Activated CD8-positive, alpha-beta memory T cell treated with anti-CD3 and anti-CD28 coated beads for 4 hours (primary cell): ENCODE data around the gene PRKG1.

Experiments
- DNase-seq, 2 donors: peaks; one replicate each; pipeline ENCODE4 v3.0.0-alpha.2; 2020; ENCODE audit warnings: low read depth in 2 of 2

The PRKG1 gene

DNA sequence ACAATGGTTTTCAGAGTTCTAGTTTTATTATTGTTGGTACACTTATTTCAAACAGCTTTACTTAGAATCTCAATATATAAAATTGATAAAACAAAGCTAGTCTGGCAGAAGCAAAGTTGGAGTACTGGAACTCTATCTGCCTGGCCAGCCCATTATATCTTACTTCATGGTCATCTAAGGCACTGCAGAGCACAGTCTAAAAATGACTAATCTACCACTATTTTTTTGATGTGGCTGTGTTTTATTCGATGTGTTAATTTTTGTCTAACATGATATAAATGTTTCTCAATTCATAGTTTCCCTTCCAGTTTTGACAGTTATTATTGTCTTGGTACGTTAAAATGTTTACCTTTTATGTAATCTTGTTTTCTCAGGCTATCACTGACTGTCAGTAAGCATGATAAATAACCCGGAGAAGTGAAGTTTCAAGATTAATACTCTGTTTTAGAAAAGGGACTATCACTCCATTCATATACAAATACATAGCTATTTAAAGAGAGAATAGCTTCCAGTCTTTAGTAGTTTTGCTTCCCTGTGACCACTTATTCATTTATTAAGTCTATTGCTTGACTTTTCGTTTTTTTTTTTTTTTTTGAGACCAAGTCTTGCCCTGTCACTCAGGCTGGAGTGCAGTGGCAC lies 685.7 kb downstream of the PRKG1 start:
- no peak for DNase-seq

DNA sequence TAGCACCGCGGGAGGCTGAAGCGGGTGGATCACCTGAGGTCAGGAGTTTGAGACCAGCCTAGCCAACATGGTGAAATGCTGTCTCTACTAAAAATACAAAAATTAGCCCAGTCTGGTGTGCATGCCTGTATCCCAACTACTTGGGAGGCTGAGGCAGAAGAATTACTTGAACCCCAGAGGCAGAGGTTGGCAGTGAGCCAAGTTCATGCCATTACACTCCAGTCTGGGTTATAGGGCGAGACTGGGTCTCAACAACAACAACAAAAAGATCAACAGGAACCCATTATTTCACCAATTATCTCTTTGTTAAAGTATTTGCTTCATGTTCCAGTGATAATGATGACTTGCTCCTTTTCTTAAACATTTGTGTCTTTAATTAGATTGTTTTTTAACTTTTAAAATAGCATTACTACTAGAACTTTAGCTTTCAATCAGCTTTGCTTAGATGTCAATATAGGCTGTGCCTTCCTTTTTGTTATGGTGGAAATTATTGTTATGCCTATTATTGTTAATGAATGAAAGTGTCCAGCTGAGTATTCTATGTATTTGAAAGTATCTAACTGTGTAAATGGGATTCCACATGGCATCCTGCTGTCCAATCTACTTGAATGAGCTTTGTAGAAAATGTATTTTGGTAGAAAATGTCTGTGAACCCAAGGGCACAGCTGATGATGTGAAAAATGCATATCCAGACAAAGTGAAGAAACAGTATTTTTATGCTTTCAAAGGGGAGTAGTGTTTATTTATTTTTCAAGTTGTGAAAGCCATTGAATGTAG lies 686.8 kb downstream of the PRKG1 start:
- no peak for DNase-seq

DNA sequence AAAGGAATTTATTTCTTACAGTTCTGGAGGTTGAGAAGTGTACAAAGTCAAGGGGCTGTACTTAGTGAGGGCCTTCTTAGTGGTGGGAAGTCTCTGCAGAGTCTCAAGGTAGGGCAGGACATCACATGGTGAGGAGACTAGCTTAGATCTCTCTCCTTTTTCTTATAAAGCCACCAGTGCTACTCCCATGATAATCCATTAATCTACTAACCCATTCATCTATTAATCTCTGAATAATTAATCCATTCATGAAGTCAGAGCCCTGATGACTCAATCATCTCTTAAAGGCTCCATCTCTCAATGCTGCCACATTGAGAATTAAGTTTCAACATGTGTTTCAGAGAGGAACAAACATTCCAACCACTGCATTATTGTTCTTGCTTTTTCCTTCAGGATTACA lies 689.5 kb downstream of the PRKG1 start:
- DNase-seq, result no peak

DNA sequence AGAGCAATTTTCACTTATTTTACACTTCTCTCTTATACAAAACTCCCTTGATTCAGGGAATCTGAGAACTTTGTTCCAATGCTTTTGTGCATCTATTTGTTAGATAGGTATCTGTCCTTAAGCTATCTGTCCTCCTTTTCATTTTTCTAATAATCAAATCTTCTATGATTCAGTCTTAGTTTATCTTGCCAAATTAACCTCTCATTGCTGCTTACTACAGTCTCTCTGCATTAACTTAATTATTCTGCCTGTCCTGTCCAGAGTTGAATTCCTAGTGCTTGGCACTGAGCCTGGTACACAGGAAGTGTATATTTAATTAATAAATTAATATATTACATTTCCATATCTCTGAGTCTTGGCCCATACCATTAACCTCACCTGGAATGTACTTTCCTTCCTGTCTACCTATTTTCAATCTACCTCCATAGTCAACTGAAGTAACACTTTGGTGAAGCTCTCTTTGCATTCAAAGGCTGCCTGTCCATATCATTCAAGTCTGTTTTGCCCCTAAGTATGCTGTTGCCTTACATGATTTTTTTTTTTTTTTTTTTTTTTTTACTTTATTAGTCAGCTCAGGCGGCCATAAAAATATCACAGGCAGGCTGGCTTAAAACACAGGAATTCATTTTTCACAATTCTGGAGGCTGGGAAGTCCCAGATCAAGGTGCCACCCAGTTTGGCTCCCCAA lies 691.1 kb downstream of the PRKG1 start:
- DNase-seq, result no peak

DNA sequence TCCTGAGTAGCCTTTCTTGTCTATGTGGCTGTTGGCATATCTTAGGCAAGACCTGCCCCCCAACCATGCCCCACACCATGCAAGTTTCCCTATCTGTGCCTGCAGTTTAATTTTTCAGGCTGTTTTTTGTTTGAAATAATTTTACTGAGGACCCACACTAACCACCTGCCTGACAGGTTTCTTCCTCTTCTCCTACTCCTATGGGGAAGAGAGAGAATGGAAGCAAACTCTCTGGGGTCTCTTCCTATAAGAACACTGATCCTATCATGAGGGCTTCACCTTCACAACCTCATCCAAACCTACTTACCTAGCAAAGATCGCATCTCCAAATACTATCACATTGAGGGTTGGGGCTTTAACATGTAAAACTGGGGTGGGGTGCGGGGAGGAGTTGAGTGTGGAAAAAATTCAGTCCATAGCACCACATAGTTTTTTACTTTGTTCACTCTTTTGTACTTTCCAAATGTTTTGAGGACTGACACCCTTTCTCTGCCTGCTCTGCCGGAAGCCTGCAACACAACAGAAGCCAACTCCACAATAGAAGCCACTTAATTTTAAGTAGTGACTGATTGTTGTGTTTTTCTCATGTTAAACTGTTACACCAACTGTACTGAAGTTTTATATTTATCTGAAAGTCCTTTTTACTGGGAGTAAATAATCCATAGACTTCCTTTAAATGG lies 692.3 kb downstream of the PRKG1 start:
- no peak for DNase-seq

- no peak for DNase-seq
Measured at GRCh38 chr10:51767103-51767763, 692.9 kb downstream of the PRKG1 start.

DNA sequence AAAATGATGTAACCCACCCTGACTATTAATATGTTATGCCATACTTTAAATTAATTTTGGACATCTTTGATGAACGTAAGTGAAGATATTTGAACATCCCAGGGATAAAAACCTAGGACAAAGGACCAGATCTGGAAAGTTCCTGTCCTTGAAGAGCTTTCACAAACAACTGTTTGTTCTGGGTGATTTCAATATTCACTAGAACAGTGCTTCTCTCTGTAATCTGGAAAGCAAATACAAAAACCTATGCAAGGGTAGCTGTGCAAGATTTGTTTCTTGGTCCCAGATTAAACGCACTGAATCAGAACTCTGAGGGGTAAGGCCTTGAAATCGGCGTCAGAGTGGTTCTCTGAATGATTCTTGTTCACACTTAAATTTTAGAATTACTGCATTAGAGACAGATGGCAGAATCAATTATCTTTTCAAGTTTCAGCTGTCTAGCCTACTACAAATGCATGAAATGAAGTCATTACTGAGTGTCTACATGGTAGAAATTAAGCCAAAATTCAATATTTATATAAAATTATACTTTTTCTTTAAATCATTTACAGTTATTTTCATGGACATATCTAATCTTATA lies 694.7 kb downstream of the PRKG1 start:
- no peak for DNase-seq

DNA sequence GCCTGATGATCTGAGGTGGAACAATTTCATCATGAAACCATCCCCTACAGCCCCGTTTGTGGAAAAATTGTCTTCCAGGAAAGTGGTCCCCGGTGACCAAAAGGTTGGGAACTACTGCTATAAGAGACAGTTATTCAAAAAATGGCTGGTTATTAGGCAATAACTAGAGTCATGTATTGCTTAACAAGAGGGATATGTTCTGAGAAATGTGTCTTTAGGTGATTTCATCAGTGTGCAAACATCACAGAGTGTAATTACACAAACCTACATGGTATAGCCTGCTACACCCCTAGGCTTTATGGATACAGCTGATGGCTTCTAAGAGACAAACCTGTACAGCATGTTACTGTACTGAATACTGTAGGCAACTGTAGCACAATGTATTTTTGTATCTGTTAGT lies 696.4 kb downstream of the PRKG1 start:
- DNase-seq, result no peak

DNA sequence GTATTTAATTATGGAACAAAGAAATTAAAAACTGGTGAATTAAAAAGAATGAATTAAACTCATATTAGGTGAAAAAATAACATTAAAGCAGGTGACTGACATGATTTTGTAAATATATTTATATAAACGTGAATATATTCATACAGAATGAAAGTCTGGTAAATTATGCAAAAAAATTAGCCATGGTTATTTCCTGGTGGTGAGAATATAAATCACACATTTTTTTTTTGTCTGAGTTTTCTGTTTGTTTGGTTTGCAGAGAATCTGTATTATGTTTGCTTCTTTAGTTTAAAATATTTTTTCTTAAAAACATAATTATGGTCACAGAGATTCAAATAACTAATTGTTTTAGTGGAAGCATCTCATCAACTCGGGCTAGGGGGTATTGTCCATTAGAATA lies 698.1 kb downstream of the PRKG1 start:
- DNase-seq, result no peak

DNA sequence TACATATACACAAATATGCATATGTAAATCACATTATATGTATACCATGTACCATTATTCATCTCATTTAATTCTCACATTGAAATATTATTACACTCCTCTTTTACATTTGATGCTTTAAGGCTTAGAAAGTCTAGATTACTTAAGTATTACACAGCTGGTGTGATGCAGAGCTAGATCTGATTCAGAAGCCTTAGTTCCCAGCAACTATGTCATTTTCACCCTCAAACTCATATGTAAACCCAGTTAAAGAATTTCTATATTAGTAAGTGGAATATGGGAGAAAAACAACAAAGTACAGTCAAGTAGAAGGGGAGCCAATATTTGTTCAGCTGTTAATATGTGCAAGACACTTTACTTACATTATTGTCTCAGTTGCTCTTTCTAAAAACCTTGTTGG lies 699.4 kb downstream of the PRKG1 start:
- DNase-seq, result no peak

DNA sequence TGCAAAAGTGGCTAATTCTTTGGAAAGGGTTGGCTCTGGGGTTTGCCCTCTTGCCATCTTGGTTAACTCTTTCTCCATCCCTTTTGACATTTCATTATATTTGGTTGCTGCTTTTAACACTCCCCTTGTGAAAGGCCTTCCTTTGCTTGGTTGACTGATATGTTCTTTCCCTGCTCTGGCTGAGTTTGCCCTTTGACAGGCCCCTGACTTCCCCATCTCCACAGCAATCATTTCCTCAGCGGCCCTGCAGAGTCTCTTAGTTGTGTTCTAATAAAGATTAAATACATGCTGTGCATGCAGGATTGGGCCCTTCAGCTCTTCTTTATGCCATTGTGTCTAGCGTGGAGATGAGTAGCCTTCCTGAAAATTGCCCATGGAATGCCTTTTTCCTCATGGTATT lies 709.7 kb downstream of the PRKG1 start:
- no peak for DNase-seq

GRCh38 chr10:51786016-51786683 lies 711.9 kb downstream of the PRKG1 start:
- DNase-seq, result no peak

- no peak for DNase-seq
Measured at GRCh38 chr10:51786684-51787035, 712.4 kb downstream of the PRKG1 start.

- DNase-seq, result no peak
Measured at GRCh38 chr10:51788273-51788672, 714.0 kb downstream of the PRKG1 start.

GRCh38 chr10:51789118-51789517 lies 714.8 kb downstream of the PRKG1 start:
- no peak for DNase-seq

DNA sequence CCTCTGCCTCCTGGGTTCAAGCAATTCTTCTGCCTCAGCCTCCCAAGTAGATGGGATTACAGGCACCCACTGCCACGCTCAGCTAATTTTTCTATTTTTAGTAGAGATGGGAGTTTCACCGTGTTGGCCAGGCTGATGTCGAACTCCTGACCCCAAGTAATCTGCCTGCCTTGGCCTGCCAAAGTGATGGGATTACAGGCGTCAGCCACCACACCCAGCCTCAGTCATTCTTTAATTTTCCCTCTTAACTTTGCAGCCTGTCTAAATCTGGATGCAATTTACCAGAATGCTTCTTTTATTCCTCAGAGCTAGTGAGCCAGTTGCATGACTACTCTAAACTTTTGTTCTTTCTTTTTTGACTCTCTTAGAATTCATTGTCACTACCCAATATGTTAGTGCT lies 715.6 kb downstream of the PRKG1 start:
- DNase-seq, result no peak

GRCh38 chr10:51792678-51793077 lies 718.4 kb downstream of the PRKG1 start:
- DNase-seq, result no peak

- no peak for DNase-seq
Measured at GRCh38 chr10:51800121-51800520, 725.8 kb downstream of the PRKG1 start.

DNA sequence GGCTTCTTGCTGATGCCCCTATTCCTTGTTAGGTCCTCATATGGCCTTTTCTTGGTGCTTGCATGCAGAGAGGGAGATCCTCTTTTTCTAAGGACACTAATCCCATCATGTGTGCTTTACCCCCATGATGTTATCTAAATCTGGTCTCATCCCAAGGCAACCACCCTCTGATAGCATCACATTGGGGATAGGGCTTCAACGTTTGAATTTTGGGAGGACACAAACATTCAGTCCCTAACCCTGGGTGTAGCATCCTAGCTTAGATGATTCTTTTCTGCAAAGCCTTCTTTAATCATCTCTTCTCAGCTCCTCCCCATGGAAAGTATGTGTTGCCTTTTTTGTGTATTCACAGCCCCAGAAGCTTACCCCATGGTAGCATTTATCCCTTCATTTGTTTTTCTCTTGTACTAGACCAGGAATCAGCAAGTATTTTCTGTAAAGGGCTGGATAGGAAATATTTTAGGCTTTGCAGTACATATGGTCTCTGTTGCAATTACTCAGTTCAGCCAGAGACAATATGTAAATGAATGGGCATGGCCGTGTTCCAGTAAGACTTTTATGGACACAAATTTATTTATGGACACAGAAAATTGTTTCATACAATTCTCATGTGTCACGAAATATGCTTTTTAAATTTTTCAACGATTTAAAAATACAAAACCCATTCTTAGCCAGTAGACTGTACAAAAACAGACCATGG lies 726.6 kb downstream of the PRKG1 start:
- no peak for DNase-seq

GRCh38 chr10:51802030-51802429 lies 727.7 kb downstream of the PRKG1 start:
- DNase-seq, result no peak
